HepG2 (cell line): ENCODE results near the gene PCDHB1. TPM values are rescaled to one million over a fixed set of nuclear protein-coding genes. Genes with fewer than 3 reads are reported as not detected.

Experiments
- ARNT ChIP-seq: fragments of 450-650 bp; IDR thresholded peaks from 2 replicates; pipeline ENCODE4 v1.6.1; 2017
- DZIP1 ChIP-seq: sonication (generic); formaldehyde crosslinking; IDR thresholded peaks from 2 replicates; pipeline ENCODE4 v1.5.0; 2020; ENCODE audit warnings: mild to moderate bottlenecking, missing genetic modification reagents
- MAFF ChIP-seq: IDR thresholded peaks from 2 replicates; pipeline ENCODE4 v1.6.1; 2011; ENCODE audit warnings: low read depth, low read length, improper control_type of control experiment
- NR1H2 ChIP-seq: sonication (generic); formaldehyde crosslinking; IDR thresholded peaks from 2 replicates; pipeline ENCODE4 v1.8.1; 2022; ENCODE audit warnings: low read depth, missing genetic modification reagents, borderline replicate concordance
- SP140L ChIP-seq: sonication (generic); formaldehyde crosslinking; IDR thresholded peaks from 2 replicates; pipeline ENCODE4 v1.4.0; 2020; ENCODE audit warnings: missing genetic modification reagents, borderline replicate concordance
- STAG1 ChIP-seq: sonication (generic); formaldehyde crosslinking; IDR thresholded peaks from 2 replicates; pipeline ENCODE4 v1.4.0; 2020; ENCODE audit warnings: missing genetic modification reagents
- ZBTB10 ChIP-seq: sonication (generic); formaldehyde crosslinking; IDR thresholded peaks from 2 replicates; pipeline ENCODE4 v1.4.0; 2020; ENCODE audit warnings: missing genetic modification reagents, borderline replicate concordance
- ZHX1 ChIP-seq: sonication (generic); formaldehyde crosslinking; IDR thresholded peaks from 2 replicates; pipeline ENCODE4 v1.8.1; 2022; ENCODE audit warnings: low read depth, mild to moderate bottlenecking, missing genetic modification reagents
- ZNF513 ChIP-seq: sonication (generic); formaldehyde crosslinking; conservative IDR thresholded peaks from 2 replicates; pipeline ENCODE4 v1.5.0; 2020; ENCODE audit warnings: missing genetic modification reagents
- ZNF570 ChIP-seq: sonication (generic); formaldehyde crosslinking; IDR thresholded peaks from 2 replicates; pipeline ENCODE4 v1.4.0; 2020; ENCODE audit warnings: mild to moderate bottlenecking, missing genetic modification reagents, borderline replicate concordance
- ZNF646 ChIP-seq: sonication (generic); formaldehyde crosslinking; IDR thresholded peaks from 2 replicates; pipeline ENCODE4 v1.9.0; 2021; ENCODE audit warnings: mild to moderate bottlenecking, missing genetic modification reagents
- ZNF850 ChIP-seq: sonication (generic); formaldehyde crosslinking; conservative IDR thresholded peaks from 2 replicates; pipeline ENCODE4 v1.9.0; 2021; ENCODE audit warnings: mild to moderate bottlenecking, missing genetic modification reagents
- polyA plus RNA-seq, 8 experiments: library from polyadenylated mRNA; depleted of rRNA in 3 of 8; stranded (reverse) in 7 of 8; unstranded in 1 of 8; fragments of >200 nt; fragmentation: Illumina TruSeq in 4 of 8; extraction: Trizol in 4 of 8; gene quantifications; 2 replicates each; pipeline versions ENCODE4 v1.2.1 to v1.2.3, GENCODE V29; 2011 to 2016; ENCODE audit warnings: low read depth in 4 of 8, missing spikeins in 1 of 8, mixed read lengths in 1 of 8; ENCODE audit not compliant: insufficient read depth in 1 of 8
- total RNA-seq, 5 experiments: library from RNA; depleted of rRNA; stranded (reverse); fragments of >200 nt; fragmentation: Illumina TruSeq; extraction: Trizol; gene quantifications; 2 replicates each; pipeline ENCODE4 v1.2.3, GENCODE V29; 2016; ENCODE audit warnings: low read depth in 1 of 5

Gene PCDHB1
- total and polyA plus RNA-seq, 2 of the 13 experiments (the other 11 are each of a cell fraction or from before 2014, with no cell fraction given) = not detected

GRCh38 chr5:141084487-141084989 lies 33.4 kb downstream of the PCDHB1 start (continued):
- TF ChIP-seq ZBTB10 (CRISPR knock-in tag) = no peak
- TF ChIP-seq ZNF513 (CRISPR knock-in tag) = no peak
- TF ChIP-seq ZNF850 (CRISPR knock-in tag) = 0 out of 2 replicates have a peak, but pooled peaks have one; percentile 27
- no peak for TF ChIP-seq ZHX1
- TF ChIP-seq ZNF646 (CRISPR knock-in tag) = no peak
- no peak for TF ChIP-seq ZNF570 (CRISPR knock-in tag)
- no peak for TF ChIP-seq SP140L
- TF ChIP-seq DZIP1 (CRISPR knock-in tag) = no peak
- TF ChIP-seq STAG1 = peak; percentile 60
- no peak for TF ChIP-seq MAFF
- TF ChIP-seq ARNT = no peak
- no peak for TF ChIP-seq NR1H2 (CRISPR knock-in tag)
